ENCODE measurements around the gene PEDS1.
A peak's percentile ranks its signal among the peaks of the same experiment; 100 is the strongest.
"Not testable (repeated sequence)": the region's sequence is repeated elsewhere in the genome, so short reads cannot be mapped to it uniquely, and the experiment has no call there.

Gene PEDS1

DNA sequence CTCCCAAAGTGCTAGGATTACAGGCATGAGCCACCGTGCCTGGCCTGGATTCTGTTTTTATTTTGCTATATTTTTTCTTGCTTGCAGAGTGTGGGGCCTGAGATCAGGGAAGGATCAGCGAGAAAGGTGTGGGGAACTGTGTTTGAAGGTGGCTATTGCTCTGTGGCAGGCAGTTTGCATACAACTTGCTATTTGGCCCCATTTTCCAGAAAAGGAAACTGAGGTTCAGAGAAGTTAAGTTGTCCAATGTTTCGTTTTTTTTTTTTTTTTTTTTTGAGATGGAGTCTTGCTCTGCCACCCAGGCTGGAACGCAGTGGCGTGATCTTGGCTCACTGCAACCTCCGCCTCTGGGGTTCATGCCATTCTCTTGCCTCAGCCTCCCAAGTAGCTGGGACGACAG, 8.0 kb upstream of the PEDS1 start:
- not testable (repeated sequence) for DNase-seq

- no peak for DNase-seq
These were observed 397 bp downstream of the PEDS1 start for GRCh38 chr20:50153153-50153499.

DNA sequence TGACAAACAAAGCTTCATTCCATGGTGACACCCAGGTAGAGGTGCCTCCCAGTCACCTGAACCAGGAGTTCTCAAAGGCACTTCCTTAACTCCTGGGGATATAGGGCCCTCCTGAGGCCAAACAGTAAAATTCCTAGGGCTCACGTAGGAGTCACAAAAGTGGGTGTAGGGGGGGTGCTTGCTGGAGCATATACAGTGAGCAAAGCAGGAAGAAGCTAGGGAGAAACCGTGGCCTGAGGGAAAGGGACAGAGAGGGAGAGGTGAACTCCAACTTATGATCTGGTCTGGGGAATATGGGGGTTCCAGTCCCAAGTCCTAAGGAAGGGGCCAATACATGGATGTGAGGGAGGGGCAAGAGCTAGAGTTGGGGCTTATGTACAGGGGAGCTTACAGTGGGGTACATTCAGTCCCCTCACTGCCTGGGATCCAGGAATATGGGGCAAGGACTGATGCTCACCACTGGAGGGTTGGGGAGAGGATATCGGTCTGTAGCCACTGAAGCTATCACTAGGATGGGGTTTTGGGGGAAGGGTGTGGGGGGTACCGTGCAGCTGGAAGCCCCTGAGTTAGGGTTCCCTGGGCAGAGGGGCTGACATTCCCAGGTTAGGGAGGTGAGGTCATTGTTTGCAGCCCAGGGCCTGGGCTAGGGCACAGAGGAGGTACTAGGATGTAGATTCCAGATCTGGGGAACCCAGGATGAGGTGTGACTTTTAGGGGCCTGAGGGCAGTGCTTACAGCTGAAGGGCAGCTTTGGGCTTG, 950 bp downstream of the PEDS1 start:
- peak in 1 of 2 donors; percentile 45 for DNase-seq

DNA sequence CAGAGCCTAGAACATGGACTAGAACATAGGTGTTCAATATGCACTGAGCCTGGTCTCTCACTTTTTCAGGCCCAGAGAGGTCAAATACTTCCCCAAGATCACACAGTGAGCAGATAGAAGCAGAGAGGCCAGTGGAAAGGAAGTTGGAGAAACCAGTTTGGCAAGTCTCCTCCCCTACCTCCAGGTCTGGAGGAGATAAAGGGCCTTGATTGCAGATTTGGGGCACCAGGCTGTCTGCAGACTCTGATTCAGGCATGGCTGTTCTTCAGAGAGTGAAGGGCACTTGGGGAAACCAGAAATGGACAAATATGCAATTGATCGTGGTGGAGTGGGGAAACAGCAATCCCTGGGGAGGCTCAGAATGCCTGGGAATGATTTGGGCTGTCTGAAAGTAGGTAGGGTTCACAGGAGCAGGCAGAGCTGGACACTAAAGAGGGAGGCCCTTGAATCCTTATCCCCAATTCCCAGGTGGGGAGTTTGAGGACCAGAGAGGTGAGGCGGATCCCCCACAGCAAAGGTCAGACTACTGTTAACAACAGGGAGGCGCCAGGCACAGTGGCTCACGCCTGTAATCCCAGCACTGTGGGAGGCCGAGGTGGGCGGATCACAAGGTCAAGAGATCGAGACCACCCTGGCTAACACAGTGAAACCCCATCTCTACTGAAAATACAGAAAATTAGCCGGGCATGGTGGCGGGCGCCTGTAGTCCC, 2.3 kb downstream of the PEDS1 start:
- DNase-seq: no peak

DNA sequence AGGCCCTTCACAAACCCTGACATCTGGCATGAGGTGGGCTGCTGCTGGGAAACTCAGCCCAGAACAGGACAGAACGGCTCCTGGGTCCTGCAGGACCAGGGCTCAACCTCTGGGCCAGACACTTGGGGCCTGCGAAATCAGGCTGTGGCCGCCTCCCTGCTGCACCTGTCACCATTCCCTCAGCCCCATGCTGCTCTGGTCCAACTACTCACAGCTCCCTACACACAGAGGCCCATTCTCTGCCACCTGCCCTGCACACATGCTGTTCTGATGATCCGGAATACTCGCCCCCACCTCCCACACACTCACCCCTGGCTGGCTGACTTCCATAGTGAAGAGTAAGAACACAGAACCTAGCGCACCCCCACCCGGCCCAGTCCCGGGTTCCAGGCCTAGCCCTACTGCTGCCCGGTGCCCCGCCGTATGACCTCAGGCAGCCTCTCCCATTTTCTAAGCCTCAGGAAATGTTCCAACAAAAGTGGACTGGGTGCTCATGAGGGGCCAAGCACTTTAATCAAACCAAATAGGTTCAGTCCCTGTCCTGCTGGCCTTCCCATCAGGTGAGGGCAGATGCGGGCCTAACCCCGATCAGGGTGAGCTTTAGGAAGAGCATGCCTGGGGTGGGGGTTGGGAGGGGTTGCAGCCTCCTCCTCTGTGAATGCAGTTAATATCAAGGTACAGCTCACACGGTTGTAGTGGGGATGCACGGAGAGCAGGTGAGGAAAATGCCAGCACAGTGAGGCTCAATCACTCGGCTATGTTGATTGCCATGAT, 3.9 kb downstream of the PEDS1 start:
- DNase-seq: no peak

DNA sequence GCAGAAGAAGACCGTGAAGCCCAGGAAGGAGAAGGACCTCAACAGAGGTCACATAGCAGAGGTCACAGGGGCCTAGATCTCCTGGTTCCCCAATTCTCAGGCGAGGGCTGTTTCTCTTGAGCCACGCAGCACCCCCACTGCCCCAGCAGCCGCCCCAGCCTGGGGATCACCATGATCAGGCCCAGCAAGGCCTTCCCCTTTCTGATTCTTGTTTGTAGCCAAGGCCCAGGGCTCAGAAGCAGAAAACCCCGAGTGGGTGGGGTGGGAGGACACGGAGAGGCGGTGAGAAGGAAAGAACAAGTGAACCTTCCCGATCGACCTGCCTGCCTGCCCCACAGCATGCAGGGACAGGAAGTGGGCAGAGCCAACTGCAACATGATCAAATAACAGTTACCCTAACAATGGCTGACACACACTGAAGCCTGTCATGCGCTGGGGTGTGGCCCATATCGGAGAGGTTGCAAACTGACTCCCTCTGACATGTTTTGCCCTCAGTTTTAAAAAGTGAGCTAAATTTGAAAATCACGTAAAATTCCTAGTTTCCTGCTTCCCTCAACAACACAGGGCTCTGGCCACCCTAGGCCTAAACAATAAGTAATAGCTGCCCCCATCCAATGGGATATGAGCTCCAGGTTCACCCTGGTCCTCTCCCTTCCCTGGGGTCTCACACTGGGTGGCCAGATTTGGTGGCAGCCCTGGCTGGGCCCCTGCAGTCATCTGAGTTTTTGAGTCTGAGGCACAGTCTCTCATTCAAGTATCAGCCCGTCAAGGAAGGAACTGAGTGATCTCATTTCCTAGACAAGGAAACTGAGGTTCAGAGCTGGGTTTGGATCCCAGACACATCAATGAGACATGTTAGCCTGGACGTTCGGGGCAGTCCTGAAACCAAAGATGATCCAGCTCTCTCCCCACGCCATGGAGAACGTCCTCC, 6.5 kb downstream of the PEDS1 start:
- DNase-seq: peak; percentile 89 to 98

DNA sequence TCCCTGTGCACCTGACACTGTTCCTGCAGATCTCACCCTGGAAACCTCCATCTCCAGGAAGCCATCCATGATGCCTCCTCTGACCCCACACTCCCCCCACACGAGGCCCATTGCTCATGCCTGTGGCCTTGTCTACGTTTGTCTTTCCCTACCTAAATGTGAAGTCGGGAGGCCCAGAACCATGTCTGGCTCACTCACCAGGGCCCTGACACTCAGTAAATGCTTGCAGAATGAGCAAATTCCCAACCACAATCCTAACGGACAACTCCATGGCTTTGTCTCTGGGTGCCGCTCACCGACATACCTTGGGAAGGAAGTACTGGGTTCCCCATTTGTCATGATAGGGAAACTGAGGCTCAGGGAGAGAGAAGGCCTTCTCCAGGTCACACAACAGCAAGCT, 7.3 kb downstream of the PEDS1 start:
- DNase-seq: no peak

- peak in 1 of 2 donors; percentile 59 for DNase-seq
These were observed 8.0 kb downstream of the PEDS1 start for GRCh38 chr20:50145566-50145965.

DNA sequence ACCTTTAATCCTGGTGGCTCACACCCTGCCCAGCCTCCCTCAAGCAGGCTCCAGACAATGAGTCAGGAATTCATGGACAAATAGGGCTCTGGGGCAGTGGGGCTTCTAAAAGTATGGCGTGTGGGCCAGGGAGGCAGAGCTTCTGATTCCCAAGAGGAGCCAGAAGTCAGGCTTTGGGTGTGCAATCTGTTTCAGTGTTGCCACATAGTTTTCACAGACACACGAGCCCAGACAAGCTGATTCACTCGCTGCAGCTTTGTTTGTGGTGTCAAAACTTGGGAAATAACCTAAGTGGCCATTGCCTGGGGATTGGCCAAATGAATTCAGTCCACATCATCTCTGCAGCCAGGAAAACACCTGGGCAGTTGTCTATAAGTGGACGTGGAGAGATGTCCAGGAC, 9.2 kb downstream of the PEDS1 start:
- DNase-seq: peak; percentile 94 to 98

DNA sequence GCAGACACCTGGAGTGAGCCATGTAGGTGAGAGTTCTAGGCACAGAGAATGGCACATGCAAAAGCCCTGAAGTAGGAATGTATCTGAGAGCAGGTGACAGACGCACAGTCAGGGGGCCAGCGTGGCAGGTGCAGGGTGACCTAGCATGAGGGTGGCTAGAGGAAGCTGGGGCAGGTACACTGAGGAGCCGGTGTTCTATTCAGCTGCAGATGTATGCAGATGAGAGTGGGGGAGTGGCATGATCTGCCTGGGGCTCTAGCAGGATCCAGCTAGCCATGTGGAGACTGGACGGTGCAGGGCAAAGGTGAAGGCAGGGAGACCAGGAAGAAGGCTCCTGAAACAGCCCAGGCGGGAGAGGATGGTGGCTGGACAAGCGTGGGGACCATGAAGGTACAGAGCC, 10.7 kb downstream of the PEDS1 start:
- no peak for DNase-seq

DNA sequence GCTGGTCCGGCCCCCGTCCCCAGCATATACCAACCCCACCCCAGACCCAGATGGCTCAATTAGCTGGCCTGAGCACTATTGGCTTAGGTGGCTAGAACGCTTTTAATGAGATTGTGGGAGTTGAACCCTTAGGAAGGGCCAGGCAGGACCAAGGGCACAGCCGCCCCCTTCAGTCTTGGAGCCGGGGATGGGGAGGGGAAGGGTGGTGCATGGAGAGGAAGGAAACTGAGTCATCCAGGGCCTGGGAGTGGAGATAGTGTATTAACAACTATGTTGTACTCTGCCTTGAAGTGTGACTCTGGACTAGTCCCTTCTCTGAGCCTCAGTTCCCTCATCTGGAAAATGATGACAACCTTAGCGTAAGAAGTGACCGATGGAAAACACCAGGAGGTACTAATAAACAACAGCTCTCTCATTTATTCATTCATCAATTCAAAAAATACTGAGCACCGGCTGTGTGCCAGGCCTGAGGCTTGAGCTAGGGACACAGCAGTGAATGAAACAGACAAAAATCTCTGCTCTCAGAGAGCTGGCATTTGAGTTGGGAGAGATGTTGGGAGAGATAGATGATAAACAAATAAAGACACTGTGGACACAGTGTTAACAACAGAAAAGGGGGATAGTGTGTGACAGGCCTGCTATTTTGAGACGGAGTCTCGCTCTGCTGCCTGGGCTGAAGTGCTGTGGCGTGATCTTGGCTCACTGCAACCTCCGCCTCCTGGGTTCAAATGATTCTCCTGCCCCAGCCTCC, 11.5 kb downstream of the PEDS1 start:
- no peak for DNase-seq

- no peak for DNase-seq
These were observed 12.4 kb downstream of the PEDS1 start for GRCh38 chr20:50141018-50141675.

DNA sequence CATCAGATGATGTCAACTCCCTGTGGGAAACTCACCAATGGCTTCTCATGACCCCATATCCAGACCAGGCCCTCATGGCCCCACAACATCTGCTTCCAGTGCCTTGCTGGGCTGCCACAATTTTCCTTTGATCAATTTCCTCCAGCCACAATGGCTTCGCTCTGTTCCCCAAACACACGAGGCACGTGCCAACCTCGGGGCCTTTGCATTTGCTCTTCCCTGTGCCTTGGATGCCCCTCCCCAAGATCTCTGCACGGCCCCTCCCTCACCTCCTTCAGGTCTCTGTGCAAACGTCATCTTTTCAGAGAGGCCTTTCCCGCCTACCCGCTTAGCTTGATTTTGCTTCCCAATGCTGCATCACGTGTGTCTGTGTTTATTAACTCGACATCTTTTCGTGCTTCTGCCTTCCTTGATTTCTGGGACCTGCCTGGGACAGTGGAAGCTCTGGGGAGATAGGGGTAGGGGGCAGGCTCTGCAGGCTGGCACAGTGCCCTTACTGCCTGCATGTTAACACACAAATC, 13.1 kb downstream of the PEDS1 start:
- no peak for DNase-seq

DNA sequence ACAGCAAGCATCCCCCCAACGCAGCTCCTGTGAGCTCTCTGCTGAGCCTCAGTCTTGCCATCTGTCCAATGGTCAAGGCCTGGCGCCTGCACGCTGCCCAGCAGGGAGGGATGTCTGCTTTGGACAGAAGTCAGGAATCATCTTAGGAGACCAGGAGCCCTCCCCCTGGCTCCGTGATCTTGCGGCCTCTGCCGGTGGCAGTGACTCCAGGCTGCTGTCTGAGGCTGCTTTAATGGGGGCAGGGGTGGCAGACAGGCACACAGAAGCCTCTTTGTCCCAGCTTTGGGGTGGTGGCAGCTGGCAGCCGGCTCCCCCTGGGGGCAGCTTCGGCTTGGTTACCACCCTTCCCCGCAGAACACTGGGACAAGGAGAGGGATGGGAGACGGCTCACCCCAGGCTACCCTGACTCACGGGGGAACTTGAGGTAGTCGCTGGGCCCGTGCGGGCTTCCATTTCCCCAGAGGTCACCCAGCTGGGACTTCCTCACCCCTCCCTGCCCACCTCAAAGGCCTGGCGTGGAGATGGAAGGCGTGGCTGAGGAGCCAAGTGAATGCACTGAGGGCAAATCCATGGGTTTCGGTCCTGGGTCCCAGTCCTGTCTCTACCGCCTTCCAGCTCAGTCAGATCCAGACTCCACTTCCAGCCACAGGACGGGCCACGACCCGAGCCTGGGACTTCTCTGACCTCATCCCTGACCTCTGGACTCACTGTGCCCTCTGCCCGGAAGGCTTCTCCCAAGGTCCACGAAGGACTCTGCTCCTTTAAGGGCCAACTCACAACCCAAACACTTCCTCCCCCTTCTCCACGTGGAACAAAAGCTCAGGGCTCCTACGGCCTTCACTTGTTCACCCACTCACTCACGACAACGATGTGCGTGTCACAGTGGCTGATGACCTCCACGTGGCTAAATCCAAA, 14.8 kb downstream of the PEDS1 start:
- DNase-seq: no peak

- no peak for DNase-seq
These were observed 15.4 kb downstream of the PEDS1 start for GRCh38 chr20:50138120-50138478.

GRCh38 chr20:50137702-50138101, 15.8 kb downstream of the PEDS1 start:
- DNase-seq: not testable (repeated sequence)

- peak; percentile 28 to 52 for DNase-seq
These were observed 16.5 kb downstream of the PEDS1 start for GRCh38 chr20:50136822-50137599.

- not testable (repeated sequence) for DNase-seq
These were observed 18.4 kb downstream of the PEDS1 start for GRCh38 chr20:50135157-50135556.

Data from inflammatory macrophage treated with lipopolysaccharide for 1 hour (primary cell).